HG03095 (cell line): ENCODE data around the gene KIR2DL4.
"Not testable (repeated sequence)": the region's sequence is repeated elsewhere in the genome, so short reads cannot be mapped to it uniquely, and the experiment has no call there.

Experiments used
- ATAC-seq: cut with Tn5 transposase; IDR thresholded peaks from one replicate; pipeline ENCODE4 v1.9.1; 2021; ENCODE audit warnings: moderate library complexity; ENCODE audit not compliant: unreplicated experiment

Gene KIR2DL4

DNA sequence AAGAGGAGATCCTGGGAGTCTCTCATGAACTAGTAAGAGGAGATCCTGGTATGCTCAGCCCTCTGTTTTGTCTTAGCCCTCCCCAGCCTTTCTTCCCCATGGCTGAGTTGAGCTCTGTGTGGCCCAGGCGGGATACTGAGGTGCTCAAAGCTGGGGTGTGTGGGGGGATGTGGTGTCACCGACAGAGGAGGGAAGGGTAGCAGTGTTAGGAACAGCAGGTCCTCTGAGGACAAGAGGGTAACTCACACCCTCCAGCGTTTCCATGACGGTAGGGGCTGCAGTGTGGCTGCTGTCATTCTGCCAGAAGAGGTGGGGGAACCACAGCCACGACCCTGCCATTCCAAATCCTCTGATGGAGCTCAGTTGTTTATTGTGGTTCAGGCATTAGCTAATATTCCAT is 691 bp downstream of the KIR2DL4 start:
- no peak for ATAC-seq

DNA sequence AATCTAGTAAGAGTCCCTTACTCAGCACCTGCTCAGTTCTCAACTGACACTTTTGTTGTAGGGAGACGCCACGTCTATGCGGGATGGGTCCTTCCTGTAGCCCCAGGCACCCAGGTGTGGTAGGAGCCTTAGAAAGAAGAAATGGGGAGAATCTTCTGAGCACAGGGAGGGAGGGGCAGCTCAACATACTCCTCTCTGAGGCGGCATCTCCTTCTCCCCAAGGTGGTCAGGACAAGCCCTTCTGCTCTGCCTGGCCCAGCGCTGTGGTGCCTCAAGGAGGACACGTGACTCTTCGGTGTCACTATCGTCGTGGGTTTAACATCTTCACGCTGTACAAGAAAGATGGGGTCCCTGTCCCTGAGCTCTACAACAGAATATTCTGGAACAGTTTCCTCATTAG is 1.2 kb downstream of the KIR2DL4 start:
- no peak for ATAC-seq

DNA sequence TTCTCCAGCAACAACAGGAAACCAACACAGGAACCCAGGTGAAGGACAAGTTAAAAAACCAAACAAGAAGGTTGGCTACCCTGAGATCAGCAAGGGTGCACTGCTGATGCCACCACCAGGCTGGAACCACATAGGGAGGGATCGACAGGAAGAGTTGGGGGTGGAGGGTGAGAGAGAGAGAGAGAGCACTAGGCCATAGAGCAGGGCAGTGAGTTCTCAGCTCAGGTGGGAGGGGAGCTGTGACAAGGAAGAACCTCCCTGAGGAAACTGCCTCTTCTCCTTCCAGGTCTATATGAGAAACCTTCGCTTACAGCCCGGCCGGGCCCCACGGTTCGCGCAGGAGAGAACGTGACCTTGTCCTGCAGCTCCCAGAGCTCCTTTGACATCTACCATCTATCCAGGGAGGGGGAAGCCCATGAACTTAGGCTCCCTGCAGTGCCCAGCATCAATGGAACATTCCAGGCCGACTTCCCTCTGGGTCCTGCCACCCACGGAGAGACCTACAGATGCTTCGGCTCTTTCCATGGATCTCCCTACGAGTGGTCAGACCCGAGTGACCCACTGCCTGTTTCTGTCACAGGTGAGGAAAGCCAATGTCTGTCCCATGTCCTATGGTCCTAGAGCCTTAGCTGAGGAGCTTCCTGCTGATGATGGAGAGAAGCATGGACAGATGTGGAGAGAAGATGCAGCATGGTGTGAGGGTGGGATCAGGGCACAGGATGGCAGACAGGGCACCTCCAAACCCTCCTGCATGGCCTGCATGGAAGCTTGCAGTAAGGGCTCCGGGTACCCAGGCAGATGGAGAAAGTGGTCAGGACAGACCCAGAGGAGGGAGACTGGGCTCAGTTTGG is 2.5 kb downstream of the KIR2DL4 start:
- no peak for ATAC-seq

DNA sequence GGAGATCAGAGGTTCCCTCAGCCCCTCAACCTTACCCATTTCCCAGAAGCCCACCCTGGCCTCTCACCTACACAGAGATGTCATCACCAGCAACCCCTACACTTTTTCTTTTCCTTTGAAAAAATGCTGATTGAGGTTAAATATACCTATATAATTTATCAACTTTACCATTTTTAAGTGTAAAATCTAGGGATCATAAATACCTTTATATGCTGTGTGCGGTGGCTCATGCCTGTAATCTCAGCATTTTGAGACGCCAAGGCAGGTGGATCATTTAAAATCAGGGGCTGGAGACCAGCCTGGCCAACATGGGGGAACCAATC is 3.1 kb downstream of the KIR2DL4 start:
- no peak for ATAC-seq

DNA sequence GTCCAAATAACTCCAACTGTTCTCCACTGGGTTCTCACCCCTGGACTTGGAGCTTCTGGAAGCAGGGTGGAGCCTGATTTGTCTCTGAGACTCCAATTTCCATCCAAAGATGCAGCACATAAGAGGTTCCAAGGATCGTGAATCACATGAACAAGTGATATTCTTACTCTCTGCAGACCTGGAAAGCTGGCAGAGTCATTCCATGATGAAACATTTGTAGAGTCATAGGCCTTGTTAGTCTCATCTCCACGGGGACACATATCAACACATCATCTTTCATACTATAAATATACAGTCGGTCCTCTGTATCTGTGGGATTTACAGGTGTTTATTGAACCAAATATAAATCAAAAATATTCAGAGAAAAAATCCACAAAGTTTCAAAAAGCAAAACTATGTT is 11.2 kb downstream of the KIR2DL4 start:
- not testable (repeated sequence) for ATAC-seq

DNA sequence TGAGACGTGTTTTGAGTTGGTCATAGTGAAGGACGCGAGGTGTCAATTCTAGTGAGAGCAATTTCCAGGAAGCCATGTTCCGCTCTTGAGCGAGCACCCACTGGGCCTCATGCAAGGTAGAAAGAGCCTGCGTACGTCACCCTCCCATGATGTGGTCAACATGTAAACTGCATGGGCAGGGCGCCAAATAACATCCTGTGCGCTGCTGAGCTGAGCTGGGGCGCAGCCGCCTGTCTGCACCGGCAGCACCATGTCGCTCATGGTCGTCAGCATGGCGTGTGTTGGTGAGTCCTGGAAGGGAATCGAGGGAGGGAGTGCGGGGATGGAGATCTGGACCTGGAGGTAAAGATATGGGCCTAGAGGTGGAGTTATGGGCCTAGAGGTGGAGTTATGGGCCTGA is 12.8 kb downstream of the KIR2DL4 start, which contains the start of gene KIR3DL1:
TSS of gene KIR3DL1 (plus strand) at position 218 of the 400 bp plus-strand sequence.
- not testable (repeated sequence) for ATAC-seq

DNA sequence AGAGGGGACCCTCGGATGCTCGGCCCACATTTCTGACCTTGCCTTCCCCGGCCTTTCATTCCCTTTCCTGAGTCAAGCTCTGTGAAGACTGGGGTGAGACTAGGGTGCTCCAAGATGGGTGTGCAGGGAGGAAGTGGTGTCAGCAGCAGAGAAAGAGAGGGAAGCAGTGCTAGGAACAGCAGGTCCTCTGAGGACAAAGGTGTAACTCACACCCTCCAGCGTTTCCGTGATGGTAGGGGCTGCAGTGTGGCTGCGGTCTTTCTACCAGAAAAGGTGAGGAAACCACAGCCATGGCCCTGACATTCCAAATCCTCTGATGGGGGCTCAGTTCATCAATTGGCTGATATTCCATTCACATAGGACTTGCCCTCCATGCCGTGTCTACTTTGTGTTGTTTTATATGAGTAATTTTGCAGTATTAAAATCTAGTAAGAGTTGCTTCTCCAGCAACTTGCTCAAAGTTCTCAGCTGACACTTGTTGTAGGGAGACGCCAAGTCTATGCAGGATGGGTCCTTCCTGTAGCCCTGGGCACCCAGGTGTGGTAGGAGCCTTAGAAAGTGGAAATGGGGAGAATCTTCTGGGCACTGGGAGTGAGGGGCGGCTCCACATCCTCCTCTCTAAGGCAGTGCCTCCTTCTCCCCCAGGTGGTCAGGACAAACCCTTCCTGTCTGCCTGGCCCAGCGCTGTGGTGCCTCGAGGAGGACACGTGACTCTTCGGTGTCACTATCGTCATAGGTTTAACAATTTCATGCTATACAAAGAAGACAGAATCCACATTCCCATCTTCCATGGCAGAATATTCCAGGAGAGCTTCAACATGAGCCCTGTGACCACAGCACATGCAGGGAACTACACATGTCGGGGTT is 14.5 kb downstream of the KIR2DL4 start:
- ATAC-seq: no peak

DNA sequence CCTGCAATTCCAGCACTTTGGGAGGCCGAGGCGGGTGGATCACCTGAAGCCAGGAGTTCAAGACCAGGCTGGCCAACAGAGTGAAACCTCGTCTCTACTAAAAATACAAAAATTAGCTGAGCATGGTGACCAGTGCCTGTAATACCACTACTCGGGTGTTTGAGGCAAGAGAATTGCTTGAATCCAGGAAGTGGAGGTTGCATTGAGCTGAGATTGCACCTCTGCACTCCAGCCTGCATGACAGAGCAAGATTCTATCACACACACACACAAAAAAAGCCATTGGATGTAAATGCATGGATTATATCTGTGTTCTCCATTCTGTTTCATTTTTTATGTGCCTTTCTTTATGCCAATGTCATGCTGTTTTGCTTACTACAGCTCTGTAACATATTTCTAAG is 21.0 kb downstream of the KIR2DL4 start:
- ATAC-seq: not testable (repeated sequence)

DNA sequence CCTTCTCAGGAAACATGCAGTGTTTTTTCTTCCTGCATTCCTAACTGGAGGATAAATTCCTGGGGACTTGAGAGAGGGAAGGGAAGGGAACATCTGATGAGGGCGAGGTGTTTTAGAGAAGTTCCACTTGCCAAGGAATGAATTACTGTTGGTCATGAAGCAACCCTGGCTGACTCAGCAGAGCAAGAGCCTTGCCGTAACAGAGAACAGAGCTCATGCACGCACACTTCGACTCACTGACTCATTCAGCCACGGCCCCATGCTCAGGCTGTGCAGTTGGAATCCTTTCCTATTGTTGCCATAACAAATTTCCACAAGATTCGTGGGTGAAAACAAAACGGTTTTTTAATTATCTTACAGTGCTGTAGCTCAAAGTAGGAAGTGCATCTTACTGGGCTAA is 21.9 kb downstream of the KIR2DL4 start:
- not testable (repeated sequence) for ATAC-seq

DNA sequence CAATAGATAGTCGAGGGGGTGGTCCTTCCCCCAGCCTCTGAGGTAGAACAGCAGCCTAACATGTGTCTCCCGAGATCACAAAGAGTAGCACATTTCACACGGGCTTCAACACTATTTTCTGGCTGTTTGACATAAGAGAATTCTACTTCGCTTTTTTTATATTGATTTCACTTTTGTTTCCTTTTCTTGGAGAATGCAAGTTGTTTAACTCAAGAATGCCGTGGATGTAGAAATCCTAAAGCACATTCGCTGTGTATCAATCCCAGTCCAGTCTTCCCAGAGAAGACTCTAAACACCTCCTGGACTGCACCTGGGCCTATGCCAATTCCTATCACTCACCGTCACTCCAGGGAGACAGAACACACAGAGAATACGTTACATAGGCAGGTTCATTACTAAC is 24.7 kb downstream of the KIR2DL4 start:
- ATAC-seq: not testable (repeated sequence)

DNA sequence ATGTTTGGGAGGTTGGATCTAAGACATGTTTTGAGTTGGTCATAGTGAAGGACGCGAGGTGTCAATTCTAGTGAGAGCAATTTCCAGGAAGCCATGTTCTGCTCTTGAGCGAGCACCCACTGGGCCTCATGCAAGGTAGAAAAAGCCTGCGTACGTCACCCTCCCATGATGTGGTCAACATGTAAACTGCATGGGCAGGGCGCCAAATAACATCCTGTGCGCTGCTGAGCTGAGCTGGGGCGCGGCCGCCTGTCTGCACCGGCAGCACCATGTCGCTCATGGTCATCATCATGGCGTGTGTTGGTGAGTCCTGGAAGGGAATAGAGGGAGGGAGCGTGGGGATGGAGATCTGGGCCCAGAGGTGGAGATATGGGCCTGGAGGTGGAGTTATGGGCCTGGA is 29.1 kb downstream of the KIR2DL4 start, which contains the start of gene KIR2DS4:
TSS of gene KIR2DS4 (plus strand) at position 181 of the 400 bp plus-strand sequence.
- ATAC-seq: not testable (repeated sequence)

DNA sequence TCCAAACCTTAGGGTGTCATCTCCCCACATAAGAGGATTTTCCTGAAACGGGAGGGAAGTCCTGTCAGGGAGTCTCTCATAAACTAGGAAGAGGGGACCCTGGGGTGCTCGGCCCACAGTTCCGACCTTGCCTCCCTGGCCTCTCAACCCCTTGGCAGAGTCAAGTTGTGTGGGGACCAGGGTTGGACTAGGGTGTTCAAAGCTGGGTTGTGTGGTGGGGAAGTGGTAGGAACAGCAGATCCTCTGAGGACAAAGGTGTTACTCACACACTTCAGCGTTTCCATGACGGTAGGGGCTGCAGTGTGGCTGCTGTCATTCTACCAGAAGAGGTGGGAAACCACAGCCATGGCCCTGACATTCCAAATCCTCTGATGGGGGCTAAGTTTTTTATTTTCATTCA is 31.7 kb downstream of the KIR2DL4 start:
- ATAC-seq: not testable (repeated sequence)

DNA sequence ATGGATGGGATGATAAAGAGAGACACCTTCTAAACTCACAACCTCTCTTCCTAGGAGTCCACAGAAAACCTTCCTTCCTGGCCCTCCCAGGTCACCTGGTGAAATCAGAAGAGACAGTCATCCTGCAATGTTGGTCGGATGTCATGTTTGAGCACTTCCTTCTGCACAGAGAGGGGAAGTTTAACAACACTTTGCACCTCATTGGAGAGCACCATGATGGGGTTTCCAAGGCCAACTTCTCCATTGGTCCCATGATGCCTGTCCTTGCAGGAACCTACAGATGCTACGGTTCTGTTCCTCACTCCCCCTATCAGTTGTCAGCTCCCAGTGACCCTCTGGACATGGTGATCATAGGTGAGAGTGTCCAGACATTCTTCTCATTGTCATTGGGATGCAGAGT is 34.1 kb downstream of the KIR2DL4 start:
- ATAC-seq: not testable (repeated sequence)

DNA sequence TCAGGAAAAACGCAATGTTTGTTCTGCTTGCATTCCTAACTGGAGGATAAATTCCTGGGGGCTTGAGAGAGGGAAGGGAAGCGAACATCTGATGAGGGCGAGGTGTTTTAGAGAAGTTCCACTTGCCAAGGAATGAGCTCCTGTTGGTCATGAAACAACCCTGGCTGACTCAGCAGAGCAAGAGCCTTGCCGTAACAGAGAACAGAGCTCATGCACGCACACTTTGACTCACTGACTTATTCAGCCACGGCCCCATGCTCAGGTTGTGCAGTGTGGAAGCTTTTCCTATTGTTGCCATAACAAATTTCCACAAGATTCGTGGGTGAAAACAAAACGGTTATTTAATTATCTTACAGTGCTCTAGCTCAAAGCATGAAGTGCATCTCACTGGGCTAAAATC is 39.8 kb downstream of the KIR2DL4 start:
- not testable (repeated sequence) for ATAC-seq

DNA sequence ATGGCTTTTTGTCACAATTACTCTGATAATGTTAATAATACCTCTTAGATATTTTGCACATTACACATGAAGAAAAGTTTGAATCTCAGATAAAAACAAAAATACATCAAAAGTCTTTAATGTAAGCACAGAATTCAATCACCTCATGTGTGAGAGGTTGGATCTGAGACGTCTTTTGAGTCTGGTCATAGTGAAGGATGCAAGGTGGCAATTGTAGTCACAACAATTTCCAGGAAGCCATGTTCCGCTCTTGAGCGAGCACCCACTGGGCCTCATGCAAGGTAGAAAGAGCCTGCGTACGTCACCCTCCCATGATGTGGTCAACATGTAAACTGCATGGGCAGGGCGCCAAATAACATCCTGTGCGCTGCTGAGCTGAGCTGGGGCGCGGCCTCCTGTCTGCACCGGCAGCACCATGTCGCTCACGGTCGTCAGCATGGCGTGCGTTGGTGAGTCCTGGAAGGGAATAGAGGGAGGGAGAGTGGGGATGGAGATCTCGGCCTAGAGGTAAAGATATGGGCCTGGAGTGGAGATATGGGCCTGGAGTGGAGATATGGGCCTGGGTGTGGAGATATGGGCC is 46.7 kb downstream of the KIR2DL4 start, which contains the start of gene KIR3DL2:
TSS of gene KIR3DL2 (plus strand) at position 383 of the 580 bp plus-strand sequence. CDS start at position 416, 33 bp downstream.
- ATAC-seq: not testable (repeated sequence)

DNA sequence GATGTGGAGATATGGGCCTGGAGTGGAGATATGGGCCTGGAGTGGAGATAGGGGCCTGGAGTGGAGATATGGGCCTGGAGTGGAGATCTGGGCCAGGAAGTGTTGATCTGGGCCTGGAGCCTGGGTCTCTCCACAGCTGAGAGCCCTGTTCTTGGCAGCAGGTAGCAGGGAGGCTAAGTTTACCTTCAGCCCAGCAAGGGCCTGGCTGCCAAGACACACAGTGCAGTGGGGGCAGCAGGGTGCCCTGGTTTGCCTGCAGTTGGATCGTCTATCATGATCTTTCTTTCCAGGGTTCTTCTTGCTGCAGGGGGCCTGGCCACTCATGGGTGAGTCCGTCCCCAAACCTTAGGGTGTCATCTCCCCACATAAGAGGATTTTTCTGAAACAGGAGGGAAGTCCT is 47.5 kb downstream of the KIR2DL4 start:
- no peak for ATAC-seq

DNA sequence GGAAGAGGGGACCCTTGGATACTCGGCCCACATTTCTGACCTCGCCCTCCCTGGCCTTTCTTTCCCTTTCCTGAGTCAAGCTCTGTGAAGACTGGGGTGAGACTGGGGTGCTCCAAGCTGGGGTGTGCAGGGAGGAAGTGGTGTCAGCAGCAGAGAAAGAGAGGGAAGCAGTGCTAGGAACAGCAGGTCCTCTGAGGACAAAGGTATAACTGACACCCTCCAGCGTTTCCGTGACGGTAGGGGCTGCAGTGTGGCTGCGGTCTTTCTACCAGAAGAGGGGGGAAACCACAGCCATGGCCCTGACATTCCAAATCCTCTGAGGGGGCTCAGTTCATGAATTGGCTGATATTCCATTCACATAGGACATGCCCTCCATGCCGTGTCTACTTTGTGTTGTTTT is 47.9 kb downstream of the KIR2DL4 start:
- ATAC-seq: no peak

DNA sequence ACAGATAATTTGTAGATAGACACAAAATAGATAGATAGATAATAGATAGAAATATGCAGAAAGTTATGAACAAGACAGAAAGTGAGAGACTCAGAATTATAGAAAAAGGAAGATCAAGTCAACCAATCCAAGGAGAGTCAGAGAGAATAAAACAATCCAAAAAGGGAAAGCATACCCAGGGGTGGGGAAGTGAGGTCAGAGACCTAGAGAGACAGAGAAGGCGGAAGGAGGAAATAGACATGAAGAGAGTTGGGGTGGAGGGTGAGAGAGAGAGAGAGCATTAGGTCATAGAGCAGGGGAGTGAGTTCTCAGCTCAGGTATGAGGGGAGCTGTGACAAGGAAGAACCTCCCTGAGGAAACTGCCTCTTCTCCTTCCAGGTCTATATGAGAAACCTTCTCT is 51.8 kb downstream of the KIR2DL4 start:
- ATAC-seq: not testable (repeated sequence)

DNA sequence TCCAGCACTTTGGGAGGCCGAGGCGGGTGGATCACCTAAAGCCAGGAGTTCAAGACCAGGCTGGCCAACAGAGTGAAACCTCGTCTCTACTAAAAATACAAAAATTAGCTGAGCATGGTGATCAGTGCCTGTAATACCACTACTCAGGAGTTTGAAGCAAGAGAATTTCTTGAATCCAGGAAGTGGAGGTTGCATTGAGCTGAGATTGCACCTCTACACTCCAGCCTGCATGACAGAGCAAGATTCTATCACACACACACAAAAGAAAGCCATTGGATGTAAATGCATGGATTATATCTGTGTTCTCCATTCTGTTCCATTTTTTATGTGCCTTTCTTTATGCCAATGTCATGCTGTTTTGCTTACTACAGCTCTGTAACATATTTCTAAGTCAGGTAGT is 55.1 kb downstream of the KIR2DL4 start:
- ATAC-seq: not testable (repeated sequence)

DNA sequence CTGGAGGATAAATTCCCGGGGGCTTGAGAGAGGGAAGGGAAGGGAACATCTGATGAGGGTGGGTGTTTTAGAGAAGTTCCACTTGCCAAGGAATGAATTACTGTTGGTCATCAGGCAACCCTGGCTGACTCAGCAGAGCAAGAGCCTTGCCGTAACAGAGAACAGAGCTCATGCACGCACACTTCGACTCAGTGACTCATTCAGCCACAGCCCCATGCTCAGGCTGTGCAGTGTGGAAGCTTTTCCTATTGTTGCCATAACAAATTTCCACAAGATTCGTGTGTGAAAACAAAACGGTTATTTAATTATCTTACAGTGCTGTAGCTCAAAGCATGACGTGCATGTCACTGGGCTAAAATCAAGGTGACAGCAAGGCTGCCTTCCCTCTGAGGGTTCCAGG is 56.0 kb downstream of the KIR2DL4 start:
- ATAC-seq: not testable (repeated sequence)

DNA sequence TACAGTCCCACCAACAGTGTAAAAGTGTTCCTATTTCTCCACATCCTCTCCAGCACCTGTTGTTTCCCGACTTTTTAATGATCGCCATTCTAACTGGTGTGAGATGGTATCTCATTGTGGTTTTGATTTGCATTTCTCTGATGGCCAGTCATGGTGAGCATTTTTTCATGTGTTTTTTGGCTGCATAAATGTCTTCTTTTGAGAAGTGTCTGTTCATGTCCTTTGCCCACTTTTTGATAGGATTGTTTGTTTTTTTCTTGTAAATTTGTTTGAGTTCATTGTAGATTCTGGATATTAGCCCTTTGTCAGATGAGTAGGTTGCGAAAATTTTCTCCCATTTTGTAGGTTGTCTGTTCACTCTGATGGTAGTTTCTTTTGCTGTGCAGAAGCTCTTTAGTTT is 60.0 kb downstream of the KIR2DL4 start:
- not testable (repeated sequence) for ATAC-seq
